DOHH2 (cell line): ENCODE measurements around the gene NFKBIL1.

ENCODE experiments used
- EZH2phosphoT487 ChIP-seq: fragments of 200-600 bp; sonication (generic); IDR thresholded peaks from 2 replicates; pipeline ENCODE4 v1.6.1; 2017; ENCODE audit warnings: borderline replicate concordance, mild to moderate bottlenecking, antibody characterized with exemption, low read length, moderate library complexity, mixed read lengths
- TF ChIP-seq, protein P1 (sequence below): fragments of 200-600 bp; sonication (generic); IDR thresholded peaks from one replicate; pipeline ENCODE4 v1.5.1; 2014; ENCODE audit warnings: antibody characterized with exemption, mild to moderate bottlenecking, low read depth, low read length; ENCODE audit not compliant: poor library complexity, severe bottlenecking

DNA sequence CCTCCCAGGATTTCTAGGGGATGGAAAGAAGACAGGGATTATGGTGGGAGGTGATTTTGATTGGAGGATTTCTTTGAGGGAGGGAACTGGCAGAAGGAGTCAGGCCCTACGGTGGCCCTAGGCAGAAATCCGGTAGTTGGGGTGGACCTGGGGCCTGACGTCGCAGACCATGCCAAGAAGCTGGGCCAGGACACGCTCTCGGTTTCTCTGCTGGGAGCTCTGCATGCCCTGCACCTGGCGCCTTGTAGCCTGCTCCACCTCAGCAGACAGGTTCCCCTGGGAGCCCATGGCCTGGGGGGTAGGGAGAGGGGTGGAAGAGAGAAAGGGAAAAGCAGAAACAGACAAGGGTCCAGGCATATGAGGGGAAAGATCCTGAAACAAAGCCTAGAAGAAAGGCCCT, 2.1 kb upstream of the NFKBIL1 start:
- TF ChIP-seq, protein P1, sequence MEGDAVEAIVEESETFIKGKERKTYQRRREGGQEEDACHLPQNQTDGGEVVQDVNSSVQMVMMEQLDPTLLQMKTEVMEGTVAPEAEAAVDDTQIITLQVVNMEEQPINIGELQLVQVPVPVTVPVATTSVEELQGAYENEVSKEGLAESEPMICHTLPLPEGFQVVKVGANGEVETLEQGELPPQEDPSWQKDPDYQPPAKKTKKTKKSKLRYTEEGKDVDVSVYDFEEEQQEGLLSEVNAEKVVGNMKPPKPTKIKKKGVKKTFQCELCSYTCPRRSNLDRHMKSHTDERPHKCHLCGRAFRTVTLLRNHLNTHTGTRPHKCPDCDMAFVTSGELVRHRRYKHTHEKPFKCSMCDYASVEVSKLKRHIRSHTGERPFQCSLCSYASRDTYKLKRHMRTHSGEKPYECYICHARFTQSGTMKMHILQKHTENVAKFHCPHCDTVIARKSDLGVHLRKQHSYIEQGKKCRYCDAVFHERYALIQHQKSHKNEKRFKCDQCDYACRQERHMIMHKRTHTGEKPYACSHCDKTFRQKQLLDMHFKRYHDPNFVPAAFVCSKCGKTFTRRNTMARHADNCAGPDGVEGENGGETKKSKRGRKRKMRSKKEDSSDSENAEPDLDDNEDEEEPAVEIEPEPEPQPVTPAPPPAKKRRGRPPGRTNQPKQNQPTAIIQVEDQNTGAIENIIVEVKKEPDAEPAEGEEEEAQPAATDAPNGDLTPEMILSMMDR = no peak
- TF ChIP-seq EZH2phosphoT487 = no peak
